Measurements from ENCODE around the gene ZC3H12A.
"Not testable (repeated sequence)": the region's sequence is repeated elsewhere in the genome, so short reads cannot be mapped to it uniquely, and the experiment has no call there.

DNA sequence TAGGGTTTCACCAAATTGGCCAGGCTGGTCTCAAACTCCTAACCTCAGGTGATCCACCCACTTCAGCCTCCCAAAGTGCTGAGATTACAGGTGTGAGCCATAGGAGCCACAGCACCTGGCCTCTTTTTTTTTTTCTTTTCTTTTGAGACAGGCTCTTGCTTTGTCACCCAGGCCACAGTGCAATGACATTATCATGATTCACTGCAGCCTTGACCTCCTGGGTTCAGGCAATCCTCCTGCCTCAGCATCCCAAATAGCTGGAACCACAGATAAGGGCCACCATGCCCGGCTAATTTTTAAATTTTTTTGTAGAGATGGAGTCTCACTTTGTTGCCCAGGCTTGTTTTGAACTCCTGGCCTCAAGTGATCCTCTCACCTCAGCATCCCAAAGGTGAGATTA is 55.5 kb downstream of the ZC3H12A start:
- TF ChIP-seq, protein P1, sequence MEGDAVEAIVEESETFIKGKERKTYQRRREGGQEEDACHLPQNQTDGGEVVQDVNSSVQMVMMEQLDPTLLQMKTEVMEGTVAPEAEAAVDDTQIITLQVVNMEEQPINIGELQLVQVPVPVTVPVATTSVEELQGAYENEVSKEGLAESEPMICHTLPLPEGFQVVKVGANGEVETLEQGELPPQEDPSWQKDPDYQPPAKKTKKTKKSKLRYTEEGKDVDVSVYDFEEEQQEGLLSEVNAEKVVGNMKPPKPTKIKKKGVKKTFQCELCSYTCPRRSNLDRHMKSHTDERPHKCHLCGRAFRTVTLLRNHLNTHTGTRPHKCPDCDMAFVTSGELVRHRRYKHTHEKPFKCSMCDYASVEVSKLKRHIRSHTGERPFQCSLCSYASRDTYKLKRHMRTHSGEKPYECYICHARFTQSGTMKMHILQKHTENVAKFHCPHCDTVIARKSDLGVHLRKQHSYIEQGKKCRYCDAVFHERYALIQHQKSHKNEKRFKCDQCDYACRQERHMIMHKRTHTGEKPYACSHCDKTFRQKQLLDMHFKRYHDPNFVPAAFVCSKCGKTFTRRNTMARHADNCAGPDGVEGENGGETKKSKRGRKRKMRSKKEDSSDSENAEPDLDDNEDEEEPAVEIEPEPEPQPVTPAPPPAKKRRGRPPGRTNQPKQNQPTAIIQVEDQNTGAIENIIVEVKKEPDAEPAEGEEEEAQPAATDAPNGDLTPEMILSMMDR (IDR thresholded peaks at IDR 0.05): not testable (repeated sequence)
- not testable (repeated sequence) for TF ChIP-seq POLR2A (IDR thresholded peaks at IDR 0.05)
